HG03108 (cell line): Measurements from ENCODE around the gene ALDOC.

Source experiments
- ATAC-seq: cut with Tn5 transposase; IDR thresholded peaks from one replicate; pipeline ENCODE4 v1.9.1; 2021; ENCODE audit warnings: moderate library complexity; ENCODE audit not compliant: unreplicated experiment

The ALDOC gene

GRCh38 chr17:28533091-28533807, 43.4 kb downstream of the ALDOC start:
- ATAC-seq: no peak

- ATAC-seq: no peak
Measured at GRCh38 chr17:28532050-28532960, 44.4 kb downstream of the ALDOC start.

GRCh38 chr17:28530926-28531325, 45.8 kb downstream of the ALDOC start:
- ATAC-seq: no peak

- no peak for ATAC-seq
Measured at GRCh38 chr17:28530250-28530649, 46.4 kb downstream of the ALDOC start.

GRCh38 chr17:28529013-28529400, 47.7 kb downstream of the ALDOC start:
- no peak for ATAC-seq

- no peak for ATAC-seq
Measured at GRCh38 chr17:28528327-28529012, 48.2 kb downstream of the ALDOC start.

GRCh38 chr17:28527859-28528258, 48.8 kb downstream of the ALDOC start:
- no peak for ATAC-seq

- ATAC-seq: no peak
Measured at GRCh38 chr17:28527181-28527681, 49.5 kb downstream of the ALDOC start.

GRCh38 chr17:28526381-28526780, 50.3 kb downstream of the ALDOC start:
- ATAC-seq: no peak

- no peak for ATAC-seq
Measured at GRCh38 chr17:28524476-28525424, 51.9 kb downstream of the ALDOC start.

GRCh38 chr17:28523876-28524275, 52.8 kb downstream of the ALDOC start:
- ATAC-seq: no peak

- ATAC-seq: no peak
Measured at GRCh38 chr17:28523186-28523585, 53.5 kb downstream of the ALDOC start.
